HG03442 (cell line): ENCODE measurements around the gene WDR72.

Source experiments
- ATAC-seq: cut with Tn5 transposase; IDR thresholded peaks from one replicate; pipeline ENCODE4 v1.9.1; 2021; ENCODE audit warnings: mild to moderate bottlenecking, moderate library complexity; ENCODE audit not compliant: unreplicated experiment

WDR72 gene

DNA sequence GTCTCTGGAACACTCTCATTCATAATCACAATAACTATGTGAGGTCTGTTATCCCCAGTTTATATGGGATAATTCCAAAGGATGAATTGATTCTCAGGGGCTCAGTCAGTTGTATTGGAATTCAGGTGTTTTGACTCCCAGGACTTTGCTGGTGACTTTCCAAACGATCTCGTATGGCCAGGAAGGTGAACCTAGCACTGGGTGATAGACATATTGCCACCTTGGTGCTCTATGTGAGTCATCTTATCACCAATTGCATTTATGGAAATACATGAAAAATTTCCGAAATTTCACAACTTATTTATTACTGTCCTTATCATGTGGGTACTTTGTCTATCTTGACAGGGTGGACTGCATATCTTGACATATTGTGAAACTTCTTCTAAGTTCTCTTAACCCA is 287.3 kb downstream of the WDR72 start:
- ATAC-seq = no peak

DNA sequence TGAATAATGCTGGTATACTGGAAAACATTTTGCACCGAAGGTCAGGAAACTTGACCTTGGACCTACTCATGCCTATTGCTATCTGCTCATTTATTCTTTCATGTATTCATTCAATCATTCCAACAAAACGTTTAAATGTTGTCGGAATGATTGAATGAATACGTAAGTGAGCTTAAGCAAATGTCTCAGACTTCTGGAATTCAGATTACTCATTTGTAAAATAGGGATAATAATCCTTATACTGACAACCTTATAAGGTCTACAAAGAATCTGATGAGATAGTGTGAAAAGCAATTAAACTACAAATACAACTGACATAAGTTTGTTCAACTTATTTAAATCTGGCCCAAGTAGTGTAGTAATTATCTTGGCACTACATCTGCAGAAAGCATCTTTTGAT is 288.7 kb downstream of the WDR72 start:
- ATAC-seq = no peak

DNA sequence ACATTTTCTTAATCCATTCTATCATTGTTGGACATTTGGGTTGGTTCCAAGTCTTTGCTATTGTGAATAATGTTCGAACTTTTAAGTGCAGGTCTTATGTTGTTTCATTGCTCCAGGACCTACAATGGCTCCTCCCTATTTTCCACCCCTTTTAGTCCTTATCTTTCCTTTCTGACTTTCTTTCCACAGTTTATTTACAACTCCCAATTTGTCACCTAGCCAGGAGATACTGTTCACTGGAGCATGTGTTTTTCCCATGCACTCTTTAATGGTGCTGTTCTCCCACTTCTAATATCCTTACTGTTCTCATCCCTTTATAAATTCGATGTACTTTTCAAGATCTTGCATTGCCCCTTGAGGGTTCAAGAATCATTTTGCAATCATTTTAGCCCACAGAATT is 290.0 kb downstream of the WDR72 start:
- ATAC-seq = no peak
